Large intestine (tissue), 3 donors: Measurements from ENCODE around the gene FBXW4. TPM values are rescaled to one million over a fixed set of nuclear protein-coding genes. Genes with fewer than 3 reads are reported as not detected.

Experiments used
- DNase-seq, 2 donors: peaks; one replicate each; pipeline versions ENCODE4 v3.0.0 to v3.0.0-alpha.2; 2013
- H3K27ac ChIP-seq: one replicate; pipeline ENCODE4 v1.5.1; 2013; ENCODE audit warnings: low read length
- H3K27me3 ChIP-seq: 2 replicates; pipeline ENCODE4 v1.6.1; 2013; ENCODE audit warnings: low read length; ENCODE audit not compliant: control insufficient read depth, insufficient read depth
- H3K36me3 ChIP-seq: 2 replicates; pipeline ENCODE4 v1.6.1; 2013; ENCODE audit warnings: low read length; ENCODE audit not compliant: control insufficient read depth, insufficient read depth
- H3K4me1 ChIP-seq: one replicate; pipeline ENCODE4 v1.6.1; 2013; ENCODE audit warnings: low read length; ENCODE audit not compliant: control insufficient read depth, insufficient read depth
- H3K4me3 ChIP-seq: one replicate; pipeline ENCODE4 v1.5.1; 2013; ENCODE audit warnings: low read length
- H3K9me3 ChIP-seq: one replicate; pipeline ENCODE4 v1.6.1; 2013; ENCODE audit warnings: mild to moderate bottlenecking, low read depth, low read length, moderate library complexity; ENCODE audit not compliant: control insufficient read depth
- WGBS: methylation state at CpG from one replicate; pipeline ENCODE4 v1.1.5; 2013; ENCODE audit warnings: low lambda C conversion rate; ENCODE audit not compliant: insufficient coverage; 5-methylcytosine and 5-hydroxymethylcytosine counted together
- polyA plus RNA-seq: library from polyadenylated mRNA; unstranded; fragments of 120-200 nt; gene quantifications from one replicate; pipeline ENCODE4 v1.2.1, GENCODE V29; 2013

Gene FBXW4
- polyA plus RNA-seq, 1 donor, result 45.7 TPM

DNA sequence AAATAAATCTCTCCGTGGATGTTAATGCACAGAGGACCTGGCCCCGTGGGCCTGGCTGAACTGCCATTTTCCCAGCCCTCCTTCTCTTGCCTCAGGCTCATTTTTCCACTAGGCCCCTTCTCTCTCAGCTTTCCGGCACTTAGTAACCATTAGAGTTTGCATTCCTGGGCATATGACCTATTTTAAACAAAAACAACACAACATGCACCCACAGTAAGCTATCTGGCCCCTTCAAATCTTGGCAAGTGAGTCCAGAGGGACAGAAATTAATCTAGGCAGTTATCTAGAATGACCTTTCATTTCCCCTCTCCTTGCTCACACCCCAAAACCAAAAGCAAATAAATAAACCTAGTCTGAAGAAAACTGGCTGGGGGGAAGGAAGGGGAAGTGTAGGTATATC, 11.7 kb downstream of the FBXW4 start:
- Histone ChIP-seq H3K9me3 (no peaks in the 10 kb centered on the region), H3K27me3 (no peaks in the 10 kb centered on the region), H3K27ac (no peak overlapping the region), H3K4me1 (peaks cover 11% of the 10 kb centered on the region), H3K36me3 (peaks cover 2% of the 10 kb centered on the region), H3K4me3 (no peak overlapping the region)
- no CpG with 5 or more reads among the region's 3 CpGs for WGBS
- DNase-seq, result no peak

DNA sequence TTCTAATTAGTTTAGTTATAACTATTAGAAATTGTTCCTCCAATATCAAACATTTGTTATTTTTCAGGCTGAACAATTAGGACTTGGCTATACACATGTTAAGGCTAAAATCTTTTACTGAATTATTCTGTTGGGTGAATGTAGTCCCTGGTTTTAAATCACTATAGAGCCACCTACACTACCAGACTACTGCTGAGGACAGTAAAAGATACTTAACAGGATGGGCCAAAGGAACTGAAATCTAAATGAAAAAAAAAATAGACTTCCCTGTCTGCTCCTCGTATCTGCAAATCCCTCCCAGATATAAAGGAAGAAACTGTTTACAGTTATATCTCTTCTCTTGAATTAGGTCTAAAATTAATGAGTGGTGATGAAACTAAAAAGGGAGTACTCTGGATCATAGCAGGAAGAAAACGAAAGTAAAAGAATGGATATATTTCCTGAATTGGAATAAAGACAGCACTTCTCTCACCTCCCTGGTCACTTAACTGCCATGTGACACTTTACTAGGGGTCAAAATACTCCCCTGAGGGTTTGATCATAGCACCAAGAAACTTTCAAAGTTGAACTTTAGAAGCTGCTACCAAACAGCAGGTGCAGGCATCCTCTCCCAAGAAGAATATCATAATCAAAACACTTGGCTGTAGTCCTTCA, 12.7 kb downstream of the FBXW4 start:
- peak; percentile 23 to 80 for DNase-seq

DNA sequence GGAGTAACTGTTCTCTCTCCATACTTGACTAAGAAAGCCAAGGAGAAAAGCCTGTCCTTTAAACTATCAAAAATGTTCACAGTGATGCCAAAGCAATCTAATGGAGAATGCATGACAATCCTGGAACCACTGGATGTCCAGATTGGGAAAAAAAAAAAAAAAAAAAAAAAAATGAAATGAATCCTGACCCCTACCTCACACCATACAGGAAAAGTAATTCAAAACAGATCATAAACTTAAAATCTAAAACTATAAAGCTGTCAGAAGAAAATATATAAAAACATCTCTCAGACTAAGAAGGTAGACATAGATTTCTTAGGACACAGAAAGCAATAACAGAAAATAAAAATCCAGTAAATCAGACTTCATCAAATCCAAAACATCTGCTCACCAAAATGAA, 18.4 kb downstream of the FBXW4 start:
- no peak overlapping the region for H3K4me3 ChIP-seq
- H3K27me3 ChIP-seq, result no peaks in the 10 kb centered on the region
- no peak for DNase-seq
- H3K9me3 ChIP-seq, result no peaks in the 10 kb centered on the region
- H3K36me3 ChIP-seq, result peaks cover 30% of the 10 kb centered on the region
- no peaks in the 10 kb centered on the region for H3K4me1 ChIP-seq
- H3K27ac ChIP-seq, result no peak overlapping the region

More for the DNA sequence above, 12.7 kb downstream of the FBXW4 start:
- peaks cover 11% of the 10 kb centered on the region for H3K4me1 ChIP-seq
- peak overlapping the region; percentile 13 for H3K4me3 ChIP-seq
- no peaks in the 10 kb centered on the region for H3K9me3 ChIP-seq
- H3K36me3 ChIP-seq, result peaks cover 2% of the 10 kb centered on the region
- no peaks in the 10 kb centered on the region for H3K27me3 ChIP-seq
- WGBS, result no CpG with 5 or more reads among the region's 2 CpGs
- peak overlapping the region; percentile 20 for H3K27ac ChIP-seq

DNA sequence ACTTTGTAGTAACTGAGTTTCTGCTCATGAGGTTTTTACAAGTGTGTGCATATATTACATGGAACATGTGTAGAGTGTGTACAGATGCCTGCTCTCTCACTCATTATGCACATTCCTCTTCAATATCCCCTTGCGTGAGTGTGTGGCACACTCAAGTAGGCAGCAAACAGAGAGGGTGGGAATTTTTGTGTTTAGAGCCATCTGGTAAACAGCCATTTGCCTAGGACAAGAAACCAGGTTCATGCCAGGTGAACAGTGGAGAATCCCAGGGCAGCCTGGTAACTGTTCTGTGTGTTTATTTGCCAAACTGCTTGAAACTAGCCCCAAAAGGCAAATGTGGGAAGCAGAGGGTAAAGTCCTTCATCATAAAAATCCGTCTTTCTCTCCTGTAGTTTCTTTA, 19.9 kb downstream of the FBXW4 start:
- peaks cover 43% of the 10 kb centered on the region for H3K36me3 ChIP-seq
- DNase-seq, result no peak
- no CpG with 5 or more reads among the region's 2 CpGs for WGBS

DNA sequence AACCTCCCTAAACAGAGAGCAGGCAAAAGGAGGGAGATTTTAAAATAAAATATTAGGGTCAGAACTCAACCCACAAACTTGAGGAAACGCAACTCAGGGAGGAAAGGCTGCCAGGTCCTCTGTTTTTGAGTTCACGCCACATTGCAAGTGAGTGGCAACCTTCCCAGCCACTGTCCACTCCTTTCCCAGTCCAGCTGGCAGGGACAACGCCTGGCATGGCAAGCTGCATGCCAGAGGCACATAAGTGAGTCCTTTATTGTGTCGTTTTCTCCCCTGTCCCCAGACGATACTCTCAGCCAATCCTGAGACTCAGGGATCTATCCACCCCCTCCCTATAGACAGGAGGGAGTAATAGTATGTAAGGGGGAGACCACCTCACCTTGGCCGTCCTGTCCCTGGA, 22.4 kb downstream of the FBXW4 start:
- no CpG with 5 or more reads among the region's 6 CpGs for WGBS
- Histone ChIP-seq H3K9me3 (no peaks in the 10 kb centered on the region), H3K36me3 (peaks cover 64% of the 10 kb centered on the region)

More for the DNA sequence above, 19.9 kb downstream of the FBXW4 start:
- Histone ChIP-seq H3K9me3 (no peaks in the 10 kb centered on the region), H3K27me3 (no peaks in the 10 kb centered on the region), H3K4me3 (no peak overlapping the region), H3K27ac (no peak overlapping the region), H3K4me1 (no peaks in the 10 kb centered on the region)

DNA sequence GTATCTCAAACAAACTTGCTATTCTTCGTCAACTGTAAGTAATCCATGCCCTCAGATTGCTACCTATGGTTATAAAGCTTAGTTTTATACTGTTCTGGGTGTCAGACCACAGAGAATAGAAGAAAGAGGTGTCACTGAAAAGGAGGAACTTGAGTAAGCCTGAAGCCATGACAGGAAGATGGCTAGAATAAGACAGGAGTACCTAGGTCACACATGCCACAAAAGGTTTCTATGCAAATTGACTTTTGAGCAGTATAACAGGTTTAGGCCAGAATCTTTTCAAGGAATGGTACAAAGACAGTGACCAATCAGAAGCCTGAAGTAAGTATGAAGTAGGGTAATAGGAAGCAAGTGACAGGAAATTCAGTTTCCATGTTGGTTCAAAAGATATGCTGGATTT, 23.5 kb downstream of the FBXW4 start:
- no peaks in the 10 kb centered on the region for H3K4me1 ChIP-seq
- no peaks in the 10 kb centered on the region for H3K9me3 ChIP-seq
- DNase-seq, result no peak
- no CpG with 5 or more reads among the region's 1 CpG for WGBS
- no peaks in the 10 kb centered on the region for H3K27me3 ChIP-seq
- H3K36me3 ChIP-seq, result peaks cover 67% of the 10 kb centered on the region
- H3K4me3 ChIP-seq, result no peak overlapping the region
- H3K27ac ChIP-seq, result no peak overlapping the region

More for the DNA sequence above, 22.4 kb downstream of the FBXW4 start:
- Histone ChIP-seq H3K27me3 (no peaks in the 10 kb centered on the region), H3K4me1 (no peaks in the 10 kb centered on the region), H3K4me3 (no peak overlapping the region), H3K27ac (no peak overlapping the region)
- no peak for DNase-seq

DNA sequence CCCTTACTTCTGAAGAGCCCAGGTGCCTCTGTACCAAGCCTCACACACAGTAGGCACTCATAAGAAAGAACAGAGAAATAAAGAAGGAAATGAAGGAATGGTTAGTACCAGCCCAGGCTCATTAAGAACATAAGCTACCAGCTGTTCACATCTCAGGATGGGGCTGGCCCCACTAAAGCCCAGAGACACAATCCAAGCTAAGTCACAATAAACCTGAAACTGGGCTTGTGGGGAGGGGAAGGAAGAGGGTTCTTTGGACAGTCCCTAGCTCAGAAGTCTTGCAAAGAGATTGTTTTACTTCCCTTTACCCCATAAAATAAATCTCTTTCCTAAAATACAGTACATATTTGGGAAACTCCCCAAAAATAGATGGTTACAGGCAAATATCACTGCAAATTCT, 24.3 kb downstream of the FBXW4 start:
- H3K4me3 ChIP-seq, result no peak overlapping the region
- DNase-seq, result no peak
- peaks cover 70% of the 10 kb centered on the region for H3K36me3 ChIP-seq

DNA sequence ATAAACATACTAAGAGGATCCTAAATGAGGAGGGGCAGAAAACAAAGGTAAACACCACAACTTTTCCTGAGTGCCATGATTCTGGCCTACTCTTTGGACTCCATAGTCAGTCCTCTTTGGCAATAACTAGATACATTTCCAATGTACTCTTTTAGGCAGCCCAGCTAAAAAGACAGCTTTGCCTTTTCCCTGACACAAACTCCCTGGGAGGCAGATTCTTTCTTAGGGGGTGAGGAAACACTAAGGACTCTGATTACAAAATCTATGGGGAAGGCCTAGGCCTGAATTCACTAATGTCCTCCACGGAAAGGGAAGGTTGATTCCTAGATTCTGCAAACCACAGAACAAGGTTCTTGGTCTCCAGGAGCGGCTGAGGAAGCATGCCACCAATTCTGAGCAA, 25.8 kb downstream of the FBXW4 start:
- WGBS, result no CpG with 5 or more reads among the region's 2 CpGs
- peaks cover 74% of the 10 kb centered on the region for H3K36me3 ChIP-seq

More for the DNA sequence above, 24.3 kb downstream of the FBXW4 start:
- no peaks in the 10 kb centered on the region for H3K4me1 ChIP-seq
- no peak overlapping the region for H3K27ac ChIP-seq
- no peaks in the 10 kb centered on the region for H3K9me3 ChIP-seq
- no peaks in the 10 kb centered on the region for H3K27me3 ChIP-seq

DNA sequence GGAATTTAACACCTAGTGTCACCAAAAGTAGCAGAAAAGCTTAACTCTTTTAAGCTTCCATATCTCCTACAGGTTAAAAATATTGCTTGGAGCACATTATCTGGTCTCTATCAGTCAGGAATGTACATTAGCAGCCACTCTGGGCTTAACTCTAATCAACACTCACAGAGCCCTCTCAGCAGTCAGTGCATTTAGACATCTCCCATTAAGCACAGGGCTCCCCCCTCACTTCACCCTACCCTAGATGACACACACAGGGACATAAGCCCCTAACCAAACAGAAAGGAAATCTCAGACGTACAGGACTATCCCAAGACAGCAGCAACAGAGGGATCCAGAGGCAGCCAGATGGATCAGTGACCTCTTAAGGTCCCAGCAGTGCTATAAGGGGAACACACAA, 26.4 kb downstream of the FBXW4 start:
- no peaks in the 10 kb centered on the region for H3K27me3 ChIP-seq
- H3K9me3 ChIP-seq, result no peaks in the 10 kb centered on the region
- H3K27ac ChIP-seq, result no peak overlapping the region
- WGBS, result no CpG with 5 or more reads among the region's 1 CpG
- H3K4me3 ChIP-seq, result no peak overlapping the region
- peaks cover 79% of the 10 kb centered on the region for H3K36me3 ChIP-seq
- no peak for DNase-seq
- H3K4me1 ChIP-seq, result no peaks in the 10 kb centered on the region

More for the DNA sequence above, 25.8 kb downstream of the FBXW4 start:
- DNase-seq, result no peak
- no peak overlapping the region for H3K4me3 ChIP-seq
- no peaks in the 10 kb centered on the region for H3K4me1 ChIP-seq
- H3K27me3 ChIP-seq, result no peaks in the 10 kb centered on the region
- H3K9me3 ChIP-seq, result no peaks in the 10 kb centered on the region
- H3K27ac ChIP-seq, result no peak overlapping the region

DNA sequence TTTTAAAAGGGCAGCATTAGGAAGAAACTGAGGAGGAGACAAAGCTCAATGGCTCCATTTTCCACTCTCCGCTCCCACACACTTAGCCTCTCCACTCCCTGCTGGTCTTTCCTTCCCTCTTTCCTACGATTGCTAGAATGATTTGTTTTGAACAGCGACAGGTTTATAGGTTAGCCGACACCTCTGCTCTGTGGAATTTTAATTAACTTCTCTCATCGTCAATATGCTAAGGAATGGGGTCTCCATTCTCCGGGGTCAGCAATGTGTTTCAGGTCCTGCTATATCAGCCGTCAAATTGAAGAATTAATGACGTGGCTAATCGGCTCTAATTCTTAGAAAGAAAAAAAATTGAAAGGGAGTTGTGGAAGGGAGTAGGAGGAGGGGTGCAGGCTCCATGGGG, 28.9 kb downstream of the FBXW4 start:
- Histone ChIP-seq H3K27ac (no peak overlapping the region), H3K27me3 (no peaks in the 10 kb centered on the region), H3K4me1 (no peaks in the 10 kb centered on the region), H3K36me3 (peaks cover 81% of the 10 kb centered on the region), H3K9me3 (no peaks in the 10 kb centered on the region), H3K4me3 (no peak overlapping the region)
- no peak for DNase-seq
- WGBS, result 78% methylated on average over 7 of the region's 9 CpGs

DNA sequence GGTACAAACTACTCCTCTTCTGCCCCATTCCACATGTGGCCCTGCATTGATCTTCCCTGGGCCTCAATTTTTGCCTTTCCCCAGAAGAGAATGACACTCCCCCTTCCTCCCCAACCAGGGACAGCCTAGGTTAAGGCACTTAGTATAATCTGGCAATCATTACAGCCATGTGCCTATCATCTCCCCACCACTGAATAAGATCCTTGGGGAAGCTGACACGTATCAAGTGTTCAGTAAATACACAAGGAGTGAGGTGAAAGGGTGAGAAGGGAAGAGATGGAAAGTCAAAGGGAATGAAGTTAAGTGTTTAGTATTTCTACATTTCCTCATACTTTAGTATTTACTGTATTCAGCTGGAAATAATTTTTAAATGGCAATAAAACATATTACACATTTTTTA, 31.9 kb downstream of the FBXW4 start:
- no peaks in the 10 kb centered on the region for H3K4me1 ChIP-seq
- H3K4me3 ChIP-seq, result no peak overlapping the region
- H3K36me3 ChIP-seq, result peaks cover 79% of the 10 kb centered on the region
- no peak for DNase-seq
- no CpG with 5 or more reads among the region's 1 CpG for WGBS
- no peaks in the 10 kb centered on the region for H3K9me3 ChIP-seq
- no peak overlapping the region for H3K27ac ChIP-seq
- no peaks in the 10 kb centered on the region for H3K27me3 ChIP-seq
